ENCODE data around the gene ARHGEF7. TPM values are rescaled to one million over a fixed set of nuclear protein-coding genes. Genes with fewer than 3 reads are reported as not detected.

The ARHGEF7 gene
- total RNA-seq, 1 experiment from 2014 or later: 46.2 TPM

DNA sequence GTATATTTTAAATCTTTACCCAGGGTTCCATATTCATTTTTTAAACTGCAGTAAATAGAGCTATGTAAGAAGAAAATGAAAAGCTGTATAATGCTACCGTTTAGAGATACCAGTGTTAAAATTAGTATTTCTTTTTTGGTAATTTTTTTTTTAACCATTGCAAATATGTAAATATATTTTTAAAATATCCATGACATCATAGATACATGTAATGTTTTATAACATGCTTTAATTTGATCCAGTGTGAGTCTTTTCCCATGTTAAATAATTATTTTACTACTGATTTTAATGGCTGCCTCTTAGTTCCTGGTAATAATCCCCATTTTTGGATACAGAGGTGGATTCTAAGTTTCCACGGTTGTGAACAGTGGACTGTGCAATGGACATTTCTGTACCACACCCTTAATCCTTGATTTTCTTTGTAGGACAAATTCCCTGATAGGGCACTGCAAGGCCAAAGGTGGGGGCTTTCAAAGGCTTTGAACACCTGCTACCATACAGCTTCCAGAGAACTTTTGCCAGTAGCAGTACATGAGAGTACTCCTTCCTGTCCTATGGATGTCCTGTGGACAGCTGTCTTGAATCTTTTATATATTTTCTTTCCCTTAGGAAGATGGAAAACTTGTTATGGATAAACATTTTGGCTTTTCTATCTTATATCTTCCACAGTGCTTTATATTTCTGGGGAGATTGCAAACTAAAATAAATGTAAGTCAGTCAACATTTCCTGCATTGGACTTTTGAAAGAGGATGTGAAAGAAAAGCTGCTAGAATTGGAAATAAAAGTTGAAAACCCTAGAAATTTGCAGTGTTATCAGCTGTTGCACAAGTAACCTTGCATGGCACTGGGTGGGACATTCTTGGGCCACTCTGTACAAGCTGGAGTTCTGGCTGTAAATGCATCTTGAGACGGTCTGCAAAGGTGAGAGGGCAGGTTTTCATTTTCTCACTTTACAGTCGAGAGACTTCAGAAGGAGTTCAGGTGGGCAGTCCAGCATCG is 46.8 kb downstream of the ARHGEF7 start:
- CTCF ChIA-PET: no interaction called here
- Histone ChIP-seq H3K4me2 (ENCODE audit: low read length) (no peak overlapping the region), H3K9me2 (ENCODE audit: insufficient read depth) (no peaks in the 10 kb centered on the region), H2AFZ (ENCODE audit: low read depth, low read length, poor library complexity, severe bottlenecking) (no peak overlapping the region), H3K4me3 (replicated peaks in 1 of 2; ENCODE audit: low read depth in 1 of 2, low read length in 2 of 2) (no peak overlapping the region), H3K79me2 (ENCODE audit: insufficient read depth, low read length) (peaks cover 99% of the 10 kb centered on the region), H3K36me3 (ENCODE audit: control insufficient read depth in 1 of 2, insufficient read depth in 2 of 2, low read length in 2 of 2) (peaks cover 2 to 7% of the 10 kb centered on the region in 2 experiments; a peak in 2 of 4 replicates), H3K27ac (ENCODE audit: low read depth, low read length) (no peak overlapping the region), H3K27me3 (ENCODE audit: insufficient read depth, low read length) (no peaks in the 10 kb centered on the region), H3K9me3 (ENCODE audit: control insufficient read depth in 1 of 2, insufficient read depth in 1 of 2, low read depth in 1 of 2, low read length in 2 of 2) (no peaks in the 10 kb centered on the region), H4K20me1 (ENCODE audit: insufficient read depth) (peaks cover 5% of the 10 kb centered on the region; the same call in 1 of the 2 replicates), H3K4me1 (ENCODE audit: control insufficient read depth in 1 of 2, insufficient read depth in 2 of 2, low read length in 2 of 2) (no peaks in the 10 kb centered on the region), H3K9ac (ENCODE audit: low read length) (no peak overlapping the region)
- POLR2A ChIA-PET: no interaction called here
- BruUV-seq (replicated peaks): no TSS peak
- ATAC-seq (no peak), DNase-seq (ENCODE audit: low read depth, low spot score) (no peak)
- TF ChIP-seq SRF (IDR thresholded peaks at IDR 0.05; ENCODE audit: low read depth) (no peak), JUND (IDR thresholded peaks at IDR 0.05) (no peak), RAD21 (IDR thresholded peaks at IDR 0.05; ENCODE audit: low read depth) (no peak), POLR2A (IDR thresholded peaks at IDR 0.05; ENCODE audit: borderline replicate concordance, extremely low read depth, insufficient read depth, insufficient read length) (no peak)
- RAD21 ChIA-PET (ENCODE audit: low non-redundant PET in 1 of 2, low total read pairs in 2 of 2, uncharacterized antibody in 2 of 2, unreplicated experiment in 2 of 2): no interaction called here
- intact Hi-C loops (cut with micrococcal nuclease): no loop called here

DNA sequence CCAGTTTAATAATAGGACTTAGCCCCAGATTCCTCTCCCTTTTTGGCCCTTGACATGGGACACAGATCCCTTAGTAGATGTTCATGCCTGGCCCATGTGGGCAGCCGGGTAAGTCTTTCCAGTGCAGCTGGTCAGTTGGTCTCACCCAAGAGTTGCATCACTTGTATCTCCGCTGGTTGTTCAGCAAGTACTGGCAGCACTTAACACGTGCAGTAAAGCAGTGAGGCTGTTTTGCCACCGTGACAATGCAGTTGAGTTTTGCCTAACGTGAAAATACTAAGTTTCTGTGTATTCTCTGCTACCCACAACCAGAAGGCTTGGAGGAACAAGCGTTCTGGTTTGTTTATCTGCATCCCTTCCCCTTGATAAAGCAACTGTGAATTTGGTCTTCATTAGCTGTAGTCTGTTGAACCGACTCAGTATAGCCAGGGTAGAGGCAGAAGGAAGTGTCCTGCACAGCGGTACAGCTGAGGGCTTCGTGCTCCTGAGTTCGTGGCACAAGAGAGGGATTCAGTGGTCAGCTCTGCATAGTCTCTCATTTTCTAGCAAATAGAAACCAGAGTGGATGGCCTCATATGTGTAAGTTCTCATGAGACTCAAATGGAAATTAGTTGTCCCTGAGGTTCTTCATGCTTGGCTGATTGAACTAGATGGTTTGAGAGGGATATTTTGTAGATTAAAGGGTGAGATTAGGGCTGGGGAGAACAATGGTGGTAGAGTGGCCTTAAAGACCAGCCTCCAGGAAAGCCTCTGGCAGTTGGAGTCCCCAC is 50.3 kb downstream of the ARHGEF7 start:
- Histone ChIP-seq H3K4me3 (replicated peaks in 1 of 2; ENCODE audit: low read depth in 1 of 2, low read length in 2 of 2) (no peak overlapping the region), H2AFZ (ENCODE audit: low read depth, low read length, poor library complexity, severe bottlenecking) (no peak overlapping the region), H3K4me1 (ENCODE audit: control insufficient read depth in 1 of 2, insufficient read depth in 2 of 2, low read length in 2 of 2) (no peaks in the 10 kb centered on the region), H4K20me1 (ENCODE audit: insufficient read depth) (no peaks in the 10 kb centered on the region; the same call in 1 of the 2 replicates), H3K9ac (ENCODE audit: low read length) (no peak overlapping the region), H3K36me3 (ENCODE audit: control insufficient read depth in 1 of 2, insufficient read depth in 2 of 2, low read length in 2 of 2) (peaks cover 0 to 12% of the 10 kb centered on the region in 2 experiments; a peak in 1 of 4 replicates), H3K9me2 (ENCODE audit: insufficient read depth) (no peaks in the 10 kb centered on the region), H3K27me3 (ENCODE audit: insufficient read depth, low read length) (no peaks in the 10 kb centered on the region), H3K4me2 (ENCODE audit: low read length) (no peak overlapping the region), H3K27ac (ENCODE audit: low read depth, low read length) (no peak overlapping the region), H3K79me2 (ENCODE audit: insufficient read depth, low read length) (peaks cover 99% of the 10 kb centered on the region), H3K9me3 (ENCODE audit: control insufficient read depth in 1 of 2, insufficient read depth in 1 of 2, low read depth in 1 of 2, low read length in 2 of 2) (no peaks in the 10 kb centered on the region)
- ChIA-PET CTCF (no interaction called here), POLR2A (no interaction called here), RAD21 (ENCODE audit: low non-redundant PET in 1 of 2, low total read pairs in 2 of 2, uncharacterized antibody in 2 of 2, unreplicated experiment in 2 of 2) (no interaction called here)
- intact Hi-C loops (cut with micrococcal nuclease): no loop called here
- no peak for ATAC-seq
- no TSS peak for BruUV-seq (replicated peaks)
- DNase-seq (ENCODE audit: low read depth, low spot score): no peak
- TF ChIP-seq SIN3A (IDR thresholded peaks at IDR 0.05; ENCODE audit: low read depth): no peak
- no peak for TF ChIP-seq ZNF274 (IDR thresholded peaks at IDR 0.05; ENCODE audit: low read depth, low read length)
